GM19397 (cell line): ENCODE data around the gene B3GNT5.
A peak's percentile ranks its signal among the peaks of the same experiment; 100 is the strongest.

Source experiments
- ATAC-seq: cut with Tn5 transposase; IDR thresholded peaks from one replicate; pipeline ENCODE4 v1.9.1; 2021; ENCODE audit warnings: mild to moderate bottlenecking, moderate library complexity; ENCODE audit not compliant: unreplicated experiment

Gene B3GNT5

GRCh38 chr3:183265157-183265642 lies 12.1 kb downstream of the B3GNT5 start:
- no peak for ATAC-seq

- ATAC-seq: no peak
Measured at GRCh38 chr3:183265834-183266417, 12.9 kb downstream of the B3GNT5 start.

GRCh38 chr3:183266454-183266853 lies 13.4 kb downstream of the B3GNT5 start:
- no peak for ATAC-seq

GRCh38 chr3:183267140-183267539 lies 14.1 kb downstream of the B3GNT5 start:
- no peak for ATAC-seq

GRCh38 chr3:183268366-183268765 lies 15.3 kb downstream of the B3GNT5 start:
- no peak for ATAC-seq

GRCh38 chr3:183269345-183269744 lies 16.3 kb downstream of the B3GNT5 start:
- ATAC-seq: no peak

GRCh38 chr3:183270344-183270743 lies 17.3 kb downstream of the B3GNT5 start:
- no peak for ATAC-seq

GRCh38 chr3:183272142-183272541 lies 19.1 kb downstream of the B3GNT5 start:
- ATAC-seq: no peak

- no peak for ATAC-seq
Measured at GRCh38 chr3:183272791-183273190, 19.7 kb downstream of the B3GNT5 start.

- ATAC-seq: no peak
Measured at GRCh38 chr3:183274609-183275008, 21.6 kb downstream of the B3GNT5 start.

- no peak for ATAC-seq
Measured at GRCh38 chr3:183275418-183275817, 22.4 kb downstream of the B3GNT5 start.

GRCh38 chr3:183275937-183276336 lies 22.9 kb downstream of the B3GNT5 start:
- no peak for ATAC-seq

GRCh38 chr3:183277260-183277659 lies 24.2 kb downstream of the B3GNT5 start:
- no peak for ATAC-seq

GRCh38 chr3:183278479-183279088 lies 25.5 kb downstream of the B3GNT5 start:
- no peak for ATAC-seq

- no peak for ATAC-seq
Measured at GRCh38 chr3:183279371-183279770, 26.3 kb downstream of the B3GNT5 start.

- no peak for ATAC-seq
Measured at GRCh38 chr3:183281126-183281797, 28.2 kb downstream of the B3GNT5 start.

GRCh38 chr3:183283886-183284285 lies 30.8 kb downstream of the B3GNT5 start:
- no peak for ATAC-seq

GRCh38 chr3:183284570-183284969 lies 31.5 kb downstream of the B3GNT5 start:
- ATAC-seq: no peak

GRCh38 chr3:183285318-183285717 lies 32.3 kb downstream of the B3GNT5 start:
- no peak for ATAC-seq

GRCh38 chr3:183285828-183286457 lies 32.9 kb downstream of the B3GNT5 start:
- peak; percentile 99 for ATAC-seq

- no peak for ATAC-seq
Measured at GRCh38 chr3:183287301-183287971, 34.4 kb downstream of the B3GNT5 start.
